HepG2 (cell line): Measurements from ENCODE around the gene RIPOR1. TPM values are rescaled to one million over a fixed set of nuclear protein-coding genes. Genes with fewer than 3 reads are reported as not detected.
A peak's percentile ranks its signal among the peaks of the same experiment; 100 is the strongest.

Experiments used
- CAMTA2 ChIP-seq: sonication (generic); formaldehyde crosslinking; IDR thresholded peaks from 2 replicates; pipeline ENCODE4 v1.4.0; 2020; ENCODE audit warnings: mild to moderate bottlenecking, missing genetic modification reagents, borderline replicate concordance
- CREBL2 ChIP-seq: sonication (generic); formaldehyde crosslinking; IDR thresholded peaks from 2 replicates; pipeline ENCODE4 v1.8.1; 2023; ENCODE audit warnings: missing genetic modification reagents, mild to moderate bottlenecking, borderline replicate concordance
- CTCF ChIP-seq: sonication (generic); formaldehyde crosslinking; IDR thresholded peaks from 2 replicates; pipeline ENCODE4 v1.5.0; 2020; ENCODE audit warnings: mild to moderate bottlenecking, missing genetic modification reagents, moderate library complexity
- DBP ChIP-seq: sonication (generic); formaldehyde crosslinking; IDR thresholded peaks from 2 replicates; pipeline ENCODE4 v1.4.0; 2020; ENCODE audit warnings: missing genetic modification reagents; ENCODE audit errors: not compliant biosample characterization
- ELF1 ChIP-seq: sonication (generic); formaldehyde crosslinking; IDR thresholded peaks from 2 replicates; pipeline ENCODE4 v1.4.0; 2020; ENCODE audit warnings: missing genetic modification reagents
- GABPB1 ChIP-seq: IDR thresholded peaks from 2 replicates; pipeline ENCODE4 v1.6.1; 2016; ENCODE audit warnings: mild to moderate bottlenecking, missing genetic modification reagents, moderate library complexity, missing compliant biosample characterization
- KLF11 ChIP-seq: IDR thresholded peaks from 2 replicates; pipeline ENCODE4 v1.6.1; 2016; ENCODE audit warnings: missing compliant biosample characterization
- MAF1 ChIP-seq: sonication (generic); formaldehyde crosslinking; IDR thresholded peaks from 2 replicates; pipeline ENCODE4 v1.5.0; 2020; ENCODE audit warnings: missing genetic modification reagents, borderline replicate concordance
- NFE2 ChIP-seq: sonication (generic); formaldehyde crosslinking; IDR thresholded peaks from 2 replicates; pipeline ENCODE4 v1.4.0; 2020; ENCODE audit warnings: missing genetic modification reagents
- PAF1 ChIP-seq: IDR thresholded peaks from 2 replicates; pipeline ENCODE4 v1.6.1; 2016; ENCODE audit warnings: missing genetic modification reagents, missing compliant biosample characterization
- RELA ChIP-seq: sonication (generic); formaldehyde crosslinking; IDR thresholded peaks from 2 replicates; pipeline ENCODE4 v1.4.0; 2020; ENCODE audit warnings: missing genetic modification reagents
- REPIN1 ChIP-seq: sonication (generic); formaldehyde crosslinking; IDR thresholded peaks from 2 replicates; pipeline ENCODE4 v1.8.0; 2022; ENCODE audit warnings: missing genetic modification reagents, low read depth, mild to moderate bottlenecking, borderline replicate concordance
- SATB2 ChIP-seq: sonication (generic); formaldehyde crosslinking; IDR thresholded peaks from 2 replicates; pipeline ENCODE4 v1.5.0; 2020; ENCODE audit warnings: missing genetic modification reagents
- SETDB1 ChIP-seq: sonication (generic); formaldehyde crosslinking; IDR thresholded peaks from 2 replicates; pipeline ENCODE4 v1.5.1; 2020; ENCODE audit warnings: missing genetic modification reagents, mild to moderate bottlenecking, borderline replicate concordance
- TFDP1 ChIP-seq: IDR thresholded peaks from 2 replicates; pipeline ENCODE4 v1.6.1; 2016; ENCODE audit warnings: missing compliant biosample characterization, missing genetic modification reagents, borderline replicate concordance
- TP53 ChIP-seq: sonication (generic); formaldehyde crosslinking; conservative IDR thresholded peaks from 2 replicates; pipeline ENCODE4 v1.4.0; 2020; ENCODE audit warnings: missing genetic modification reagents
- YEATS4 ChIP-seq: sonication (generic); formaldehyde crosslinking; IDR thresholded peaks from 2 replicates; pipeline ENCODE4 v1.4.0; 2020; ENCODE audit warnings: missing genetic modification reagents, borderline replicate concordance
- ZBTB1 ChIP-seq: sonication (generic); formaldehyde crosslinking; IDR thresholded peaks from 2 replicates; pipeline ENCODE4 v1.4.0; 2020; ENCODE audit warnings: missing genetic modification reagents, borderline replicate concordance
- ZFP82 ChIP-seq: sonication (generic); formaldehyde crosslinking; IDR thresholded peaks from 2 replicates; pipeline ENCODE4 v1.5.1; 2020; ENCODE audit warnings: mild to moderate bottlenecking, missing genetic modification reagents, borderline replicate concordance
- ZMAT5 ChIP-seq: sonication (generic); formaldehyde crosslinking; IDR thresholded peaks from 2 replicates; pipeline ENCODE4 v1.5.0; 2020; ENCODE audit warnings: mild to moderate bottlenecking, low read depth, missing genetic modification reagents, borderline replicate concordance
- ZMYM2 ChIP-seq: sonication (generic); formaldehyde crosslinking; IDR thresholded peaks from 2 replicates; pipeline ENCODE4 v1.8.0; 2022; ENCODE audit warnings: mild to moderate bottlenecking, missing genetic modification reagents
- ZNF282 ChIP-seq: fragments of 450-650 bp; IDR thresholded peaks from 2 replicates; pipeline ENCODE4 v1.6.1; 2018; ENCODE audit not compliant: partially characterized antibody
- ZNF460 ChIP-seq: sonication (generic); formaldehyde crosslinking; IDR thresholded peaks from 2 replicates; pipeline ENCODE4 v1.5.1; 2020; ENCODE audit warnings: missing genetic modification reagents, mild to moderate bottlenecking, borderline replicate concordance
- ZNF589 ChIP-seq: sonication (generic); formaldehyde crosslinking; conservative IDR thresholded peaks from 2 replicates; pipeline ENCODE4 v1.8.0; 2022; ENCODE audit warnings: mild to moderate bottlenecking, moderate library complexity, missing genetic modification reagents
- ZNF619 ChIP-seq: sonication (generic); formaldehyde crosslinking; IDR thresholded peaks from 2 replicates; pipeline ENCODE4 v1.4.0; 2020; ENCODE audit warnings: mild to moderate bottlenecking, missing genetic modification reagents
- ZNF7 ChIP-seq: IDR thresholded peaks from 2 replicates; pipeline ENCODE4 v1.6.1; 2016; ENCODE audit warnings: missing biosample characterization, missing genetic modification reagents
- ZNF724P ChIP-seq: sonication (generic); formaldehyde crosslinking; IDR thresholded peaks from 2 replicates; pipeline ENCODE4 v1.8.0; 2022; ENCODE audit warnings: missing genetic modification reagents, borderline replicate concordance
- polyA plus RNA-seq, 8 experiments: library from polyadenylated mRNA; depleted of rRNA in 3 of 8; stranded (reverse) in 7 of 8; unstranded in 1 of 8; fragments of >200 nt; fragmentation: Illumina TruSeq in 4 of 8; extraction: Trizol in 4 of 8; gene quantifications; 2 replicates each; pipeline versions ENCODE4 v1.2.1 to v1.2.3, GENCODE V29; 2011 to 2016; ENCODE audit warnings: low read depth in 4 of 8, missing spikeins in 1 of 8, mixed read lengths in 1 of 8; ENCODE audit not compliant: insufficient read depth in 1 of 8
- total RNA-seq, 5 experiments: library from RNA; depleted of rRNA; stranded (reverse); fragments of >200 nt; fragmentation: Illumina TruSeq; extraction: Trizol; gene quantifications; 2 replicates each; pipeline ENCODE4 v1.2.3, GENCODE V29; 2016; ENCODE audit warnings: low read depth in 1 of 5

Gene RIPOR1
- total and polyA plus RNA-seq, 2 of the 13 experiments (the other 11 are each of a cell fraction or from before 2014, with no cell fraction given), result 4.6 to 8.1 TPM

- peak; percentile 88 for TF ChIP-seq CTCF (CRISPR knock-in tag)
- TF ChIP-seq CREBL2 (CRISPR knock-in tag), result no peak
- peak; percentile 70 for TF ChIP-seq DBP (CRISPR knock-in tag)
- no peak; the same call in 1 of the 2 replicates for TF ChIP-seq TP53 (CRISPR knock-in tag)
- no peak for TF ChIP-seq ZNF460 (CRISPR knock-in tag)
- TF ChIP-seq ZNF619 (CRISPR knock-in tag), result no peak; the same call in 1 of the 2 replicates
- no peak for TF ChIP-seq ZMYM2 (CRISPR knock-in tag)
- TF ChIP-seq CAMTA2 (CRISPR knock-in tag), result no peak
- no peak for TF ChIP-seq ZNF7
- peak; percentile 77; the same call in 1 of the 2 replicates for TF ChIP-seq YEATS4 (CRISPR knock-in tag)
- TF ChIP-seq REPIN1 (CRISPR knock-in tag), result peak; percentile 82; the same call in 1 of the 2 replicates
- peak; percentile 11 for TF ChIP-seq ELF1 (CRISPR knock-in tag)
- no peak for TF ChIP-seq SETDB1 (CRISPR knock-in tag)
- peak; percentile 29; the same call in 1 of the 2 replicates for TF ChIP-seq TFDP1 (CRISPR knock-in tag)
- no peak for TF ChIP-seq ZBTB1 (CRISPR knock-in tag)
- TF ChIP-seq SATB2 (CRISPR knock-in tag), result no peak
- no peak for TF ChIP-seq ZNF282
- peak; percentile 49; the same call in 1 of the 2 replicates for TF ChIP-seq KLF11 (CRISPR knock-in tag)
- TF ChIP-seq PAF1, result no peak
- TF ChIP-seq GABPB1 (CRISPR knock-in tag), result peak; percentile 61
- TF ChIP-seq ZFP82 (CRISPR knock-in tag), result no peak; the same call in 1 of the 2 replicates
- peak; percentile 86 for TF ChIP-seq RELA (CRISPR knock-in tag)
- TF ChIP-seq ZNF589, result no peak
- TF ChIP-seq MAF1 (CRISPR knock-in tag), result no peak
- no peak for TF ChIP-seq NFE2
- no peak for TF ChIP-seq ZMAT5 (CRISPR knock-in tag)
- TF ChIP-seq ZNF724P, result no peak
Observed at GRCh38 chr16:67521095-67521804, 7.4 kb upstream of the RIPOR1 start (continued).
